ENCODE measurements around the gene DNAH10.

DNA sequence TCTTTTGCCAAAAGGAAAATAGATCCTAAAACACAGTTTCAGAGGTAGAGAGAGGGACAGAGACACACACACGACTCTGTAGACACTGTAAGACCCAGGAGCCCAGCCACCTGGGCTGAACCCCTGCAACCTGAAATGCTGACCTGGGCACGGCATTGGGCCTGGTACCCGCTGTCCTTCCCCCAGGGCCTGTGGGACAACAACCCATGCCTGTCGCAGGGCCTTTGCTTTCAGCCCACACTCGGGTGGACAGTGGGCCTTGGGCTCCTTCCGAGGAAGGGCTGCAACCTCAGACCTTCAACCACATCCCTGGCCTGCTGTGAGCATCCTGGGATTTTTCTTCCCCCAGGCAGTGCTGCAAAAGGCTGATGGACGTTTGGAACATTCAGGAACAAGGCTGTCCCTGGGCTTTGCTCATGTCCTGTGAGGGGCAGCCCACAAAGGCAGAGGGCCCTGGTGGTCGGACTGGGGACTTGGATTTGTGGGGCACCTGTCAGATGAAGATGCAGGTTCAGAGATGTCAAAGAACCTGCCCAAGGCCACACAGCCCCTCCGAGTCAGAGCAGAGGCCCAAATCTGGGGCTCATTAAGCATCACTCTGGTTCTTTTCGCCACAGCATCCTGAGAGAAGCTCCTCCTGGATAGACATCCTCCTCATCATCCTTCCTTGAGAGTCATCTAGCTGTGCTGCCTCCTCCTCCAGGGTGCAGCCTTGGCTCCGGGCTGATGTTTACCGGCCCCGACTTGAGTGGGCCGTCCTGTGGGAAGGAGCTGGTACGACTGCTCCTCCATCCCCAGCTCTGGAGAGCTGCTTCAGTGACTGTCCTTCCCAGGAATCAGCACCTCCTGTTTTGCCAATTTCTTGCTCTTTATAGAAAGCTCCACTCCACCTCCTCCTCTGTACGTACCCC is 177.9 kb downstream of the DNAH10 start:
- TF ChIP-seq CTCF (IDR thresholded peaks at IDR 0.05; ENCODE audit: insufficient read depth, low read length, poor library complexity, severe bottlenecking) = no peak
- no peak for TF ChIP-seq EZH2phosphoT487 (conservative IDR thresholded peaks at IDR 0.05; ENCODE audit: low read length)

All from SU-DHL-6 (cell line).